Measurements from ENCODE around the gene SUDS3.
"Not testable (repeated sequence)": the region's sequence is repeated elsewhere in the genome, so short reads cannot be mapped to it uniquely, and the experiment has no call there.

SUDS3 gene

GRCh38 chr12:118376089-118377020, at the start of gene SUDS3:
SUDS3 (plus strand) TSS chr12:118376555; CDS start chr12:118376692, 137 bp downstream.
- DNase-seq (ENCODE audit: low read depth in 2 of 2), result peak; percentile 80 to 92

GRCh38 chr12:118326991-118327390, 49.4 kb upstream of the SUDS3 start:
- DNase-seq (ENCODE audit: low read depth in 2 of 2), result no peak

- no peak for DNase-seq (ENCODE audit: low read depth in 2 of 2)
Observed at GRCh38 chr12:118327391-118327790, 49.0 kb upstream of the SUDS3 start.

GRCh38 chr12:118328486-118329330, 47.6 kb upstream of the SUDS3 start:
- DNase-seq (ENCODE audit: low read depth in 2 of 2), result no peak

- DNase-seq (ENCODE audit: low read depth in 2 of 2), result no peak
Observed at GRCh38 chr12:118330421-118331018, 45.8 kb upstream of the SUDS3 start.

- DNase-seq (ENCODE audit: low read depth in 2 of 2), result no peak
Observed at GRCh38 chr12:118332511-118332910, 43.8 kb upstream of the SUDS3 start.

GRCh38 chr12:118334241-118334640, 42.1 kb upstream of the SUDS3 start:
- DNase-seq (ENCODE audit: low read depth in 2 of 2), result no peak

- no peak for DNase-seq (ENCODE audit: low read depth in 2 of 2)
Observed at GRCh38 chr12:118334939-118335567, 41.3 kb upstream of the SUDS3 start.

GRCh38 chr12:118336123-118336522, 40.2 kb upstream of the SUDS3 start:
- DNase-seq (ENCODE audit: low read depth in 2 of 2), result no peak

- no peak for DNase-seq (ENCODE audit: low read depth in 2 of 2)
Observed at GRCh38 chr12:118337194-118337838, 39.0 kb upstream of the SUDS3 start.

GRCh38 chr12:118342090-118342489, 34.3 kb upstream of the SUDS3 start:
- no peak for DNase-seq (ENCODE audit: low read depth in 2 of 2)

GRCh38 chr12:118344829-118345228, 31.5 kb upstream of the SUDS3 start:
- no peak for DNase-seq (ENCODE audit: low read depth in 2 of 2)

GRCh38 chr12:118345355-118345754, 31.0 kb upstream of the SUDS3 start:
- DNase-seq (ENCODE audit: low read depth in 2 of 2), result no peak

GRCh38 chr12:118346895-118347294, 29.5 kb upstream of the SUDS3 start:
- DNase-seq (ENCODE audit: low read depth in 2 of 2), result no peak

GRCh38 chr12:118347916-118348315, 28.4 kb upstream of the SUDS3 start:
- DNase-seq (ENCODE audit: low read depth in 2 of 2), result no peak

GRCh38 chr12:118350908-118351559, 25.3 kb upstream of the SUDS3 start:
- DNase-seq (ENCODE audit: low read depth in 2 of 2), result no peak

GRCh38 chr12:118353721-118354120, 22.6 kb upstream of the SUDS3 start:
- no peak for DNase-seq (ENCODE audit: low read depth in 2 of 2)

GRCh38 chr12:118354503-118354902, 21.9 kb upstream of the SUDS3 start:
- DNase-seq (ENCODE audit: low read depth in 2 of 2), result not testable (repeated sequence)

- DNase-seq (ENCODE audit: low read depth in 2 of 2), result no peak
Observed at GRCh38 chr12:118354903-118355302, 21.5 kb upstream of the SUDS3 start.

GRCh38 chr12:118355843-118356242, 20.5 kb upstream of the SUDS3 start:
- no peak for DNase-seq (ENCODE audit: low read depth in 2 of 2)

GRCh38 chr12:118356809-118357256, 19.5 kb upstream of the SUDS3 start:
- no peak for DNase-seq (ENCODE audit: low read depth in 2 of 2)
